ENCODE data around the gene PCBP2.

The PCBP2 gene

GRCh38 chr12:53452159-53453077 lies 516 bp downstream of the PCBP2 start:
- H3K9ac ChIP-seq (ENCODE audit: low read length) = peak overlapping the region; percentile 93
- peak; percentile 46 to 72 for DNase-seq
- H3K23ac ChIP-seq (ENCODE audit: low read length) = no peak overlapping the region
- peak overlapping the region; percentile 85 for H4K8ac ChIP-seq (ENCODE audit: low read depth, low read length)
- no CpG with 5 or more reads among the region's 82 CpGs for WGBS (ENCODE audit: extremely low coverage, insufficient coverage, insufficient read length)
- H4K12ac ChIP-seq (ENCODE audit: low read depth, low read length) = peak overlapping the region; percentile 91
- H2BK12ac ChIP-seq (ENCODE audit: low read length) = no peak overlapping the region
- peak overlapping the region; percentile 93 for H3K27ac ChIP-seq (ENCODE audit: low read depth, low read length)
- no peaks in the 10 kb centered on the region for H3K9me3 ChIP-seq (ENCODE audit: insufficient read depth, low read depth, low read length)
- H3K79me1 ChIP-seq (ENCODE audit: low read length) = peaks cover 6% of the 10 kb centered on the region
- H3K36me3 ChIP-seq (ENCODE audit: control insufficient read depth in 1 of 2, insufficient read depth in 2 of 2, low read length in 2 of 2) = peaks cover 14 to 30% of the 10 kb centered on the region in 2 experiments
- H2AK5ac ChIP-seq (ENCODE audit: low read length) = peak overlapping the region; percentile 31
- H3K4ac ChIP-seq (ENCODE audit: low read depth, low read length) = peak overlapping the region; percentile 99
- peak overlapping the region; percentile 96 for H3K14ac ChIP-seq (ENCODE audit: low read length)
- H2BK120ac ChIP-seq (ENCODE audit: insufficient read depth, low read length, poor library complexity) = peak overlapping the region; percentile 78
- no peaks in the 10 kb centered on the region for H3K27me3 ChIP-seq (ENCODE audit: insufficient read depth, low read length)
- H3K79me2 ChIP-seq (ENCODE audit: control insufficient read depth, insufficient read depth, low read length, poor library complexity) = peaks cover 9% of the 10 kb centered on the region
- peak overlapping the region; percentile 84 for H2BK5ac ChIP-seq (ENCODE audit: low read depth, low read length, poor library complexity)
- H3K4me1 ChIP-seq (ENCODE audit: control insufficient read depth in 1 of 2, insufficient read depth in 2 of 2, low read length in 2 of 2) = no peaks in the 10 kb centered on the region
- peak overlapping the region; percentile 82 for H3K4me3 ChIP-seq (ENCODE audit: low read depth, low read length)
- H3K4me2 ChIP-seq (ENCODE audit: low read length) = peak overlapping the region; percentile 76
- H4K91ac ChIP-seq (ENCODE audit: low read depth, low read length) = peak overlapping the region; percentile 94
- peak overlapping the region; percentile 90 for H3K18ac ChIP-seq (ENCODE audit: low read length)
- H2AFZ ChIP-seq (ENCODE audit: insufficient read depth, low read length, poor library complexity) = peak overlapping the region; percentile 71

GRCh38 chr12:53453953-53454640 lies 2.2 kb downstream of the PCBP2 start:
- no peak for DNase-seq
- H2AK5ac ChIP-seq (ENCODE audit: low read length) = no peak overlapping the region
- H3K14ac ChIP-seq (ENCODE audit: low read length) = no peak overlapping the region
- peak overlapping the region; percentile 96 for H3K4ac ChIP-seq (ENCODE audit: low read depth, low read length)
- no peak overlapping the region for H3K4me3 ChIP-seq (ENCODE audit: low read depth, low read length)
- no peak overlapping the region for H4K91ac ChIP-seq (ENCODE audit: low read depth, low read length)
- H3K4me1 ChIP-seq (ENCODE audit: control insufficient read depth in 1 of 2, insufficient read depth in 2 of 2, low read length in 2 of 2) = no peaks in the 10 kb centered on the region
- H3K9ac ChIP-seq (ENCODE audit: low read length) = no peak overlapping the region
- no CpG with 5 or more reads among the region's 6 CpGs for whole genome bisulfite sequencing (ENCODE audit: extremely low coverage, insufficient coverage, insufficient read length)
- no peaks in the 10 kb centered on the region for H3K27me3 ChIP-seq (ENCODE audit: insufficient read depth, low read length)
- H2BK120ac ChIP-seq (ENCODE audit: insufficient read depth, low read length, poor library complexity) = no peak overlapping the region
- peaks cover 26 to 38% of the 10 kb centered on the region in 2 experiments for H3K36me3 ChIP-seq (ENCODE audit: control insufficient read depth in 1 of 2, insufficient read depth in 2 of 2, low read length in 2 of 2)
- peaks cover 9% of the 10 kb centered on the region for H3K79me2 ChIP-seq (ENCODE audit: control insufficient read depth, insufficient read depth, low read length, poor library complexity)
- peak overlapping the region; percentile 37 for H3K4me2 ChIP-seq (ENCODE audit: low read length)
- H3K27ac ChIP-seq (ENCODE audit: low read depth, low read length) = no peak overlapping the region
- no peak overlapping the region for H2BK12ac ChIP-seq (ENCODE audit: low read length)
- H3K23ac ChIP-seq (ENCODE audit: low read length) = no peak overlapping the region
- H4K8ac ChIP-seq (ENCODE audit: low read depth, low read length) = no peak overlapping the region
- H3K9me3 ChIP-seq (ENCODE audit: insufficient read depth, low read depth, low read length) = no peaks in the 10 kb centered on the region
- H2AFZ ChIP-seq (ENCODE audit: insufficient read depth, low read length, poor library complexity) = no peak overlapping the region
- H3K18ac ChIP-seq (ENCODE audit: low read length) = no peak overlapping the region
- H2BK5ac ChIP-seq (ENCODE audit: low read depth, low read length, poor library complexity) = no peak overlapping the region
- H4K12ac ChIP-seq (ENCODE audit: low read depth, low read length) = no peak overlapping the region
- H3K79me1 ChIP-seq (ENCODE audit: low read length) = peaks cover 6% of the 10 kb centered on the region

- Histone ChIP-seq H2AK5ac (ENCODE audit: low read length) (no peak overlapping the region), H4K8ac (ENCODE audit: low read depth, low read length) (no peak overlapping the region), H3K9ac (ENCODE audit: low read length) (peak overlapping the region; percentile 9), H3K27ac (ENCODE audit: low read depth, low read length) (no peak overlapping the region), H4K12ac (ENCODE audit: low read depth, low read length) (no peak overlapping the region), H3K79me2 (ENCODE audit: control insufficient read depth, insufficient read depth, low read length, poor library complexity) (peaks cover 9% of the 10 kb centered on the region), H3K14ac (ENCODE audit: low read length) (no peak overlapping the region), H2BK120ac (ENCODE audit: insufficient read depth, low read length, poor library complexity) (no peak overlapping the region), H3K79me1 (ENCODE audit: low read length) (peaks cover 6% of the 10 kb centered on the region), H2AFZ (ENCODE audit: insufficient read depth, low read length, poor library complexity) (no peak overlapping the region), H3K23ac (ENCODE audit: low read length) (no peak overlapping the region), H2BK5ac (ENCODE audit: low read depth, low read length, poor library complexity) (no peak overlapping the region), H3K4me2 (ENCODE audit: low read length) (no peak overlapping the region), H4K91ac (ENCODE audit: low read depth, low read length) (no peak overlapping the region), H3K9me3 (ENCODE audit: insufficient read depth, low read depth, low read length) (no peaks in the 10 kb centered on the region), H3K4me1 (ENCODE audit: control insufficient read depth in 1 of 2, insufficient read depth in 2 of 2, low read length in 2 of 2) (no peaks in the 10 kb centered on the region), H3K36me3 (ENCODE audit: control insufficient read depth in 1 of 2, insufficient read depth in 2 of 2, low read length in 2 of 2) (peaks cover 29 to 42% of the 10 kb centered on the region in 2 experiments), H3K18ac (ENCODE audit: low read length) (no peak overlapping the region), H2BK12ac (ENCODE audit: low read length) (no peak overlapping the region), H3K4ac (ENCODE audit: low read depth, low read length) (peak overlapping the region; percentile 11), H3K27me3 (ENCODE audit: insufficient read depth, low read length) (no peaks in the 10 kb centered on the region), H3K4me3 (ENCODE audit: low read depth, low read length) (no peak overlapping the region)
- no CpG with 5 or more reads among the region's 3 CpGs for WGBS (ENCODE audit: extremely low coverage, insufficient coverage, insufficient read length)
- DNase-seq = no peak
Observed at GRCh38 chr12:53454707-53455106, 2.8 kb downstream of the PCBP2 start.

GRCh38 chr12:53456654-53457366 lies 4.9 kb downstream of the PCBP2 start:
- no peak for DNase-seq
- H3K4me2 ChIP-seq (ENCODE audit: low read length) = no peak overlapping the region

More at GRCh38 chr12:53456654-53457366, 4.9 kb downstream of the PCBP2 start:
- Histone ChIP-seq H3K23ac (ENCODE audit: low read length) (no peak overlapping the region), H3K27me3 (ENCODE audit: insufficient read depth, low read length) (no peaks in the 10 kb centered on the region), H2AFZ (ENCODE audit: insufficient read depth, low read length, poor library complexity) (no peak overlapping the region), H3K9me3 (ENCODE audit: insufficient read depth, low read depth, low read length) (no peaks in the 10 kb centered on the region), H3K36me3 (ENCODE audit: control insufficient read depth in 1 of 2, insufficient read depth in 2 of 2, low read length in 2 of 2) (peaks cover 44 to 60% of the 10 kb centered on the region in 2 experiments), H2BK120ac (ENCODE audit: insufficient read depth, low read length, poor library complexity) (no peak overlapping the region), H3K4me1 (ENCODE audit: control insufficient read depth in 1 of 2, insufficient read depth in 2 of 2, low read length in 2 of 2) (no peaks in the 10 kb centered on the region), H2BK12ac (ENCODE audit: low read length) (no peak overlapping the region), H3K27ac (ENCODE audit: low read depth, low read length) (no peak overlapping the region), H4K91ac (ENCODE audit: low read depth, low read length) (no peak overlapping the region), H3K14ac (ENCODE audit: low read length) (no peak overlapping the region), H3K4me3 (ENCODE audit: low read depth, low read length) (no peak overlapping the region), H4K12ac (ENCODE audit: low read depth, low read length) (no peak overlapping the region), H3K9ac (ENCODE audit: low read length) (no peak overlapping the region), H4K8ac (ENCODE audit: low read depth, low read length) (no peak overlapping the region), H3K4ac (ENCODE audit: low read depth, low read length) (peak overlapping the region; percentile 58), H2AK5ac (ENCODE audit: low read length) (no peak overlapping the region), H2BK5ac (ENCODE audit: low read depth, low read length, poor library complexity) (no peak overlapping the region), H3K79me2 (ENCODE audit: control insufficient read depth, insufficient read depth, low read length, poor library complexity) (peaks cover 11% of the 10 kb centered on the region), H3K18ac (ENCODE audit: low read length) (no peak overlapping the region), H3K79me1 (ENCODE audit: low read length) (peaks cover 6% of the 10 kb centered on the region)
- WGBS (ENCODE audit: extremely low coverage, insufficient coverage, insufficient read length) = no CpG with 5 or more reads among the region's 6 CpGs

Measured in trophoblast cell (in vitro differentiated cells and primary cell).